ENCODE measurements around the gene BCAR3.

Gene BCAR3

DNA sequence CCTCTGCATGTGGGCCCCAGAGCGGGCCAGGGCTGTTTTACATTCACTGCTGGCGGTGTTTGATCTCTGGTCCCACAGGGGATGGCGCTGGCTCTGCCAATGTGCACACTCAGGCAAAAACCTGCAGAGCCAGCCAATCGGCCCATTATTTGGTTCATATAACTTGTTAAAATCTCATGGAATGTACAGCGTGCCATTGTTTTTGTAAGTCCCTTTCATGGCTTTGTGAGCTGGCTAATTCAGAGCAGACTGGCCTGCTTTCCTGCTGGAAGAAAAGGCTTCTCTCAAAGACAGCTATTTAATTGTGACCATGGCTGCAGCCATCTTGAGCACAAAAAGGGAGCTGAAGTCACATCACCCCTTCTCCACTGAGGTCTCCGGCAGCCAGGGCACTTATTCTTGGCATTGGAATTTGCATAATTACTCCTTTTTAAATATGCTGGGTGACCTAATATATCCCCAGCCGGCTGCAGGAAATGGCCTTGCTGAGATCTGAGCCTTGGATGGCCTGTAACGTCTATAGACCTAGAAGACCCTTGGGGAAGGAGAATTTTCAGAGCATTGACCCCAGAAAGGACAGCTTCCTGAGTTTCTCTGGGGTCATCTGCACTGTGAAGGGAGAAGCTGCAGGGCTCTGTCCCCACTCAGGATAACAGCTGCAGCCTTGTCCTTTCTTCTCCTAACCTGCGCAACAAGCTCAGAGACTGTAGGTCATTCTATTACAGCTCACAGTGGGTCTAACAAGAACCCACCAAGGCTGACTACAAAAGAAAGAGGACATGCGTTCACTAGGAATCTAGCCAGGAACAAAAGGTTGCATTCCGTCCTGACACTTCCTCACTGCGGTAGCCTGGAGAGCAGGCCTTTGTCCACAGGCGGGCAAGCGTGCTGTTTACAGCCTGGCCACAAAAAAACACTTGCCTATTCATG, 45.8 kb downstream of the BCAR3 start:
- DNase-seq: no peak

DNA sequence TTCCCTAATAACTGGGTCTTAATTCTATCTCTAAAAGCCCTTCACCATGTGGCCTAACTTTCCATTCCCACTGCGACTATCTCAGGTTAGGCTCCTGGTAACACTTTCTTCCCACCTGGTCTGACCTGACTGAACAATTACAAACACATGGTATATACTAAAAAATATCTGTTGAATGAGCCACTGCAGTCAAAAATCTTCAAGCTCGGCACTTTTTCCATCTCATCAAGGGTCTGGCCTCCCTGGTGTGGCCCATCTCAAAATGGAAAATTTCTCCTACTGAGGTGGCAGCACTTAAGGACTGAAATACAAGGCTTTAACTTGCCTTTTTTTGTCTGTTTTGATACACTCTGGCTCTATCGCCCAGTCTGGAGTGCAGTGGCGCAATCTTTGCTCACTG, 48.3 kb downstream of the BCAR3 start:
- no peak for DNase-seq

DNA sequence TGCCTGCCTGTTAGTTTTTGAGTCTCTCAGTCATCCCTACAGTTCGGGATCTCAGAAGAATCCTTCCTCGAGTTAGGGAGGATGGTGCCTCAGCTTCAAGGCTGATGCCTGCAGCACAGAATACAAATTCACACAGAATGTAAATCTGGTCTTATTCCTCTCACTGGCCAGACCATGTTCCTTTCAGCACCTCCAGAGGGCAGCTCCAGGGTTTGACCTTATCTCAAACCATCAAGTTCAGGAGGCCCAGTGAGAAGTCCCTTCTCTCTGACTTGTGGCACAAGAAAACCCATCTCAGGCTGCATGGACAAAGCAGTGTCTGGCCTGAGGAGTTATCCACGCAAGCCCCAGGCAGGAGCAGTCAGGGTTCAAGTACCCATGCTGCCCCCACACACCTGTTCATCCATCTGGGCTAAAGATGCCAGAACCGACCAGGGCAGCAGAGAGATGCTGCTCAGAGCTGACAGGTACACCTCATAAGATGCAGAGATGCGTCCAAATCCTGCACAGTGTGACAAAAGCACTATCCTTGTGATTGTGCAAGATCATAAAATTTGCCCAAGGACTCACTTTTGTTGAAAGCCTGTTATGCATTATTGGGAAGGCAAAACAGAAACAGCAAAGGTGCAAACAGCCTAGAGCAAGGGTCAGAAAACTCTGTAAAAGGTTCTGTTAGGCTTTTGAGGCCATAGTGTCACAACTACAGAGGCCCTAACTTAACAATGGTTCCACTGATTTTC, 49.8 kb downstream of the BCAR3 start:
- no peak for DNase-seq

DNA sequence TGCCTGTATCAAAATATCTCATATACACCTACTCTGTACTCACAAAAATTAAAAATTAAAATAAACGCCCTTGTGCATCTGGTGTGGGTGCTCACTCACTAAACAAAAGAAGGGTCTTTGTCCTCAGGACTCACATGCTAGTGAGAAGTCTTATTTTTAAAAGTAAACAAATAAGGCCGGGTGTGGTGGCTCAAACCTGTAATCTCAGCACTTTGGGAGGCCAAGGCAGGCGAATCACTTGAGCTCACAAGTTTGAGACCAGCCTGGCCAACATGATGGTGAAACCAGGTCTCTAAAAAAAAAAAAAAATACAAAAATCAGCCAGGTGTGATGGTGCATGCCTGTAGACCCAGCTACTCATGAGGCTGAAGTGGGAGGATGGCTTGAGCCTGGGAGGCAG, 51.5 kb downstream of the BCAR3 start:
- DNase-seq: no peak

DNA sequence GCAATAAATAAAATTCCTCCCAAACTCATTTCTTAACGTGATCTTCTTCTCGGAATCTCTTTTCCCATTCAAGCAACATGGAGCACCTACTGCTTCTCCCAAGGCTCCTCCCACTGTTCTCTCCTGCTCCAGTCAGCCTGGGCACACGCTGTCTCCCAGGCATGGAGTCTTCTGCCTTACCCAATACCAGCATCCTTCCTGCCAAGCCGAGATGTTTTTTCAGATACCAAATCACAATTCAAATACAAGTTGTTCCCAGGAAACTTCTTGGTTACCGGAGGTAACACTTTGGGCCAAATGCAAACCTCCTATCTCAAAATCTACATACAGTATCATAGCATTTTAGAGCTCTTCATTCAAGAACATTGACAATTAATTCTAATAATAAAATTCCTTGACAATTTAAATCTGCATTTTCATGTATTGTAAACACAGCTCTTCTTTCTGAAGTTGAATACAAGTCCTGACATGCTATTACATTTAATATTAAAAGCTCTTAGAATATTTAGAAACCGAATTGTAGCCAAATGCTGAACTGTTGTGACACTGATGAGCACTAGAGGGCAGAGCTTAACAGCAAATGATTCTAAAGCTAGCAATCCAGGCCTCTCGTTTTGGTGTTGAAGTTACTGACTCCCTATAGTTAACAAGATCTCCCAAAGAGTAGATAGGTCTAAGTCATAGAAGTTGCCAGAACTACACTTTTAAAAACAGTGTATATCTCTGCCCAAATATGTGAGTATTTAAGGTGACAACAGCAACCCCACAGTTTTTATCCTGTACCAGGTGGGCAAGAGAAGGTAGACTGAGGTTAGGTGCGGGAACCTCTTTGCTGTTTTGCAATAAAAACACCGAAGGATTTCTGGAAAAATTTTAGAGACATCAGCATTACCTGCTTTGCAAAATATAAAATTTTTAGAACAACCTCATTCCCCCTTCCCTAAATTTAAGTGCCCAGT, 52.3 kb downstream of the BCAR3 start:
- DNase-seq: peak; percentile 77

DNA sequence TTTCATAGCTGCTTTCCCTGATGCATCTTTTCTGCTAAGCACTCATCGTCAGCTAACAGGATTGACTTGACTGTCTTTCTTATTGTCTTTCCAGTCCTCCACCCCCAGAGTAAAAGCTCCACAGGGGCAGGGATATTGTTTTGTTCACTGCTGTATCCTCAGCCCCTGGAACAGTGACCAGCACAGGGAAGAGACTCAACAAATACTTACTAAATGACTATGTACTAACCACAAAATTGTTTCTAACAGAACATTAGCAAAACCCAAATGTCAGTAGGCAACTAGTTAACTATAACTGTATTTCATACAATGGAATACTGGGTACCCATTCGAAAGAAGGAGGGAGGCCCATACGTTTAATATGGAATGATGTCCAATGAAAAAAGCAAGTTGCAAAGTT, 53.0 kb downstream of the BCAR3 start:
- no peak for DNase-seq

DNA sequence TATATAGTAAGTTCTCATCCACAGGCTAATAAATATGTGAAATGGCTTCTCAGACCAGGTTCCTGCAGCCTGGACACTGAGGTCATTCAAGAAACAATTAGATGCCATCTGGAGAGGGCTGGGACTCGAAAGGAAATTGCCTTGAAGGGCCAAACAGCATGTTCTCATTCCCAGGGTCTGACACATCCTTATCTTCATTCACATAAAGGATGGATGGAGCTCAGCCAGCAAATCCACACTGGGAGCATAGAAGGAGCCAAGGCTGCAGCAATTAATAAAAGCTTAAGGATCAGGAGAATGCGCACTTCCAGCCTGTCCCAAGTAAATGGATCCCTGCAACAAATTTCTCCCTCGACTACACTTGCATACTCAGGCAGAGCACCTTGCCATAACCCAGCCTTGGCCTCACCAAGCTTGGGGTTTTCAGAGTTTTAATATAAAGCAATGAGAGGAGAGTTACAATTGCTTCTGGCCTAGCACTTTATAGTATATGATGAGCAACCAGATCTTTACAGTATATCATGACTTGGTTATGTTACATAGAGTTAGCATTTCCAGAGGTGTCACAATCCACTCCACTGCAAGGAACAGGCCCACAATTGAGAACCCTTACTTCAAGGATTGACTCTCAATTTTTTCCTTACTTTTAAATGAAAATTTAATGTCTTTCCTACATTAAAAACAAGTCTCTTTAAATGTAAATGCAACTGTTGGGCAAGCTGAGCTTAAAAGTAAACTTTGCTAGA, 55.9 kb downstream of the BCAR3 start:
- peak; percentile 20 for DNase-seq

DNA sequence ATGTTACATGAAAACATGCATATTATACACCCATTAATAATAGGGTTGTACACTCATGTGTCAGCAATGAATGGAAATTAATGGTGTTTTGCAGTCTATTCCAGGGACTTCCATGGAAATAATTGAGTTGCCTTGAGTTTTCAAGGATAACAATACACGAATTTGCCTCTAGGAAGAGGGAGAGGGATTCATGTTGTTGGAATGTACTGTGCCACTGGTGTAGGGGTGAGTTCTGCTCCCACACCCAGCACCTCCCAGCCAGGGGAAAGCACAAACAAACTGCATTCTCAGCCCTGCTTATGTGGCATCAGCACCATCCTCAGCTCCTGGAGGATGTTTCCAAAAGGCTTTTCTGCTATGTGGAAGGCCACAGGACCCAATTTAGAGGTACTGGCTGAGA, 57.8 kb downstream of the BCAR3 start:
- no peak for DNase-seq

DNA sequence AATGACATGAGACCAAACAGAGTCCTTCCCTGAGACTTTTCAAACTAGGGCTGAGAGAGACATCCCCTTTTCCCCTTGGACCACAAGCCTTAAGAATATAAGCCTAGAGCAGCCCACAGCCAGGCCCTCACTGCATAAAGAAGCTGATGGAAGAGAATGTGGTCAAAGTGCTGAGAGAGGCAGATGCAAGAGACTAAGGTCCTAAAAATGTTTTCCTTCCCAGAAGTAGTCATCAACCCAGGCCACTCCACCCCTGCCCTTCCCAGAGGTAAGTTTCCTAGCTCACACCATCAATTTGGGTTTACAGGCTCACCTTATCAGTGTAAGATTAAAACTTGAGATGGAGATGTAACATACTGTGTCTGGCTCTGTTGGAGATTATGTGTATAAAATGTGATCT, 58.2 kb downstream of the BCAR3 start:
- no peak for DNase-seq

DNA sequence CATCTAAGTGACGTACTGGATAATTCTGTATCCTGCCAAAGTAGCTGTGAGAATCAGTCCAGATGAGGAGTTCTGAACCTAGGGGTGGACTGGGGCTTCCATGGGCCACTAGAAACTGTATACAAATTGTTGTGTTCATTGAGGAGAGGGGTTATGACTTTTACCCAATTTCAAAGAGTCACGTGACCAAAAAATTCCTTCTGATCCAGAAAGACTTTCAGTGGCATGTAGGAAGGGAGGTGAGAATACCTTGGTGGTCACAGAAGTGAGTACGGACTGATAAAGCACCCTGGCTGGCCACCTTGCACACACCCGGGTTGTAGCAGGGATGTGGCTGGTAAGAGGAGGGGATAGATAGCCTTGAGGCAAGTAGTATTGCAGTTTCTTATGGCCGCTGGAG, 60.4 kb downstream of the BCAR3 start:
- DNase-seq: no peak

DNA sequence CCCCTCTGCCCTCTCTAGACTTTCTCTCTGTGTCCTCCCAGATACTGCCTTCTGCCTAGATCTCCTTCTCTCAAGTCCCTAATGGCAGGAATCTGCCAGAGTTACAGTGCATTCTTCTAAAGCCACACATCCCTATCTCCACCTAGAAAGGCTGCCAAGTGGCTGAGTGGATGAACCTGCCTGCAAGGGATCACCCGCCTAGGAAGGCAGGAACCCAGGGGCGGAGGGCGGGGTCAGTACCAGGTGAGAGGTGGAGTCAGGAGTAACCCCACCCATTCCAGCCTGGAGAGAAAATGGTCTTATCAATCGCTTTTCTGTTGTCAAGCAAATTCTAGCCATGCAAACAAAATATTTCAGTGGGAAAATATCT, 60.8 kb downstream of the BCAR3 start:
- DNase-seq: no peak

DNA sequence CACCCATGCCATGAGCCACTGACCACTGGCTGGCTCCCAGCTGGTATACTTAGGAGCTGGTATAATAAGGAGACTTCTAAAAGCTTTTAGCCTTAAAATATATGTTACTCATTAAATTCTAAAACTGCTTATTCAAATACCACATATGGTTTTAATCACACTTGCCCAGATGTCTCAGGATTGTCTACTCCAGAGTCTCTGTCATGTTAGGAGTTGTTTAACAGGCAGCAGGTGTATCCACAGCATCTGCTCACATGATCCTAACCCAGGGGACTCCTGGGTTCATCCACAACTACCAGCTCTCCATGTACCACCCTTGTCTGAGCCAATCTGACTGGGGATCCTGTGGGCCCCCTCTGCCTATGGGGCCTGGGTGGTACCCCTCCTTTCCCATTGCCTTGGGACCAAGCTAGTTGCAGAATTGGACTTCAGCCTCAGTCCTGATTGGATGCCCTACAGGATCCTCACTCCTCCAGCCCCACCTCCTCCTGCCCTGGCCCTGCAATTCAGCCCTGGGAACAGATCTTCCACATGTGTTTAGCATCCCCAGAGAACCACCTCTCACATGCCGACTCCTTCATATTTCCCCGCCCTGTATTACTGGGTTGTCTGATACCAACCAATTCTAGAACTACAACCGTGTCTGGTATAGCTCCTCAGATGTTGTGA, 61.3 kb downstream of the BCAR3 start:
- no peak for DNase-seq

DNA sequence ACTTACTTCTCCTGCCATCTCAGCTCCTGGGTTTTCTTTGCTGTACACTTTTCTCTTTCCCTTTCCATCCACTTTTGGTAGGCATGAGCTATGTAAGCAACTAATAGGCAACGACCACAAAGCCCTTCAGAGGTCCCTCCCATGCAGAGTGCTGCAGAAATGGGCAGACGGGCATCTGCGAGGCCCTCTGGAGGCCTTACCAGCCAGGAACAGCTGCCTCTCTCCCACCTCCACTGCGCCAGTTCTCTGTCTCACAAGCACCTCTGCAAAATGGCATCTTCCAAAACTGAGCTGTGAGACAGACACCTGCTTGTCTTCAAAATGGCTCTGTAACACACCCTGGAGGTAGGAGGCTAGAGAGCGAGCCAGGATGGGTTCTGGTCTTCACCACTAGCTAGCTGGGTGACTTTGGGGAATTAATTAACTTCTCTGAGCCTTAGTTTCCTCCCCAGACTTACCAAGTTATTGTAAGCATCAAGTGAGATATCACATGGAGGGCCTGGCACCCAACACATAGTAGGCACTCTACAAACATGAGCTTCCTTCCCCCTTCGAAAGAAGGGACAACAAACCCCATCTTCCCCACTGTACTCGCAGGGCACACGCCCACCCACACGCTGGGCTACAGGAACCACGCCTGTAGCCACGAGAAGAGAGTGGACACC, 62.0 kb downstream of the BCAR3 start:
- DNase-seq: no peak

DNA sequence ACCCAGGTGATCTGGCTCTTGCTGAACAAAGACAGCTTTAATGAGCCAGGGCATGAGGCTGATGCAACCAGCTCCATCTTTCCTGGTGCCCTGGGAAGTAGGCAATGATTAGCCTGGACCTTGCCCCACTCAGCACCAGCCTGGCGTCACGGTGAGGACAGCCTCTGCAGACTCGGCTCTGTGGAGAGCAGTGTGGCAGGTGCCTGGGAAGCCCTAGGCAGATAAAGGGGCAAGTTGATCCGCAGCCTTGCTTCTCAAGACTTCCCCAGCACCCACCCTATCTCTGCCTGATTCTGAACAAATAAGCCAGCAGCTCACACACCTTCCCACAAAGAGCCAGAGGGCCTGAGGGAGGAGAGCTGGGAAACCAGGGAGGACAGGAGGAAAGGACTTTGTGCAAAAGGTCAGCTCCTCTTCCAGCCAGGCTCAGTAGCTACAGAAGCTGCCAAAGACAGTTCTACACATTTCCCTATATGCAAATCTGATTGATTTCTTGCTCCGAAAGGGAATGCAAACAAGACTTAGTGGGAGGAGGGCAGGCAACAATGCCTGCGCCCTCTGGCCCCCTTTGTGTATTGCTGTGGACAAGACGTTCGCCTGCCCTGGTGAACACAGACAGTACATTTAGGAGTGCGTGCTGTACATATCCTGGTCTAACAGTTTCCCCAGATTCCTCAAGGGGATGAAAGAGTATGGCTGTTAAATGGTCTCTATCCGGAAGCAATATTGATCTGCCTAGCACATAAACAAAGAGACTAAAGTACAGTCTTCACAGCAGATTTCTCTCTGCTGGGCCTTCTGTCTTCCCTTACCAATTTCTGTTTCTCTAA, 63.8 kb downstream of the BCAR3 start:
- peak; percentile 18 for DNase-seq

DNA sequence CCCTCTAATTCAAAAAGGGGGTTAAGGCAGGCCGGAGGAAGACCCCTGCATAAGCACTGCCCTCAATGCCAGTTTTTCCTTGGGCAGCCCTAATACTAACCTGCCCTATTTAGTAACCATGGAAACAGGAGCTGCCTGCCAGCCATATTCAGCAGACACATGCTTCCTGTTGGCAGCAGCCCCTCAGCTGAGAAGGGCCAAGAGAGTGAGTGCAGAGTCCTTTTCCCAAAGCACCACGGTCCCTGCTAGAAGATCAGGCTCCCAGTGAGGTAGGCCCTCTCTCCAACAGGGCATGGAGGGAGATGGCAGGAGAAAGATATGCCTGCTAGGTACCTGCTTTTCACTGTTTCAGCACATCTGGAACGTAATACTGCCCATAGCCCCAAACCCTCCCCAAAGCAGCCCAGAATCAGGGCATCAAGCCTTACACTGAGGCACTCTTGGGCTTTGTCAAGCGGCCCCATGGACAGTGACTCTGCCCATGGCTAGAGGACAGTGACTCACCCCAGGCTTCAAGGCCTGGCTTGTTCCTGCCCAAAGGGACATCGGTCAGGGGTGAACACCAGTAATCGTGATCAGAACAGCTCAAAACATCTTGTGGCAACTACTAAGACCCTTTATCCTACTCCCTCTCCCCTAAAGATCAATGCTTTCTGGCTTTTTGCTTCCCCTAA, 64.5 kb downstream of the BCAR3 start:
- peak; percentile 79 for DNase-seq

DNA sequence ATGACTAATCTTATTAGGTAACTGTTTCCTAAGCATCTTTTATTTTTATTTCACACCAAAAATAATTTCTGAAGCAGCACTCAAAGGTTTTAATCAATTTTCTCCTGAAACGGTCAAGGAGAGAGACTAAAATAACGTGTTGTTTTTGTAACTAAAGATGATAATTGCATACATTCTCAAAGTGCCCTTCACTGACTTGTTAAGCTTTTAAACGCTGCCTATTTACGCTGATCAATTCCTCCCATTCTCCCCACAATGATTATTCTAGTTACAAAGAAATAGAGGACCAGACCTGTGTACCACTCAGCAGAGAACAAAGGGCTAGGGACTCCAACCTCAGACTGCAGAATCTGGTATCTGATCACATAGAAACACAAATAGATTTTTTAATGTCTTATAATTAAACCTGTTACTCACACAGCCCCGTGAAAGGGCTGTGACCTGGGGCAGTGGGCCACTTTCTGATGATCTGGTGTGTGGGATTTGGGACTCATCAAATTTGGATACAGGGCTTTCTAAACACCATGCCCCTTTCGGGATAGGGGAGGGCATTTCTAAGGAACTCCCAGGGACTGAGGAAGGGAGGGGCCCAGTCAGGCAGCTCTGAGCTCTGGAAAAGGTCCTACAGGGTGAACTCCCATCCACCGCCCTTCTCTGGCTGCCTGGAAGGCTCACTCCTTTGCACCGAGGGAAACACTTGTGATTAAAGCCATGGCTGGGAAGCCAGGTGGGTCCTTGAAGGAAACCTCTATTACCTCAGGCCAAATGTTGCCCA, 65.2 kb downstream of the BCAR3 start:
- peak; percentile 79 for DNase-seq

DNA sequence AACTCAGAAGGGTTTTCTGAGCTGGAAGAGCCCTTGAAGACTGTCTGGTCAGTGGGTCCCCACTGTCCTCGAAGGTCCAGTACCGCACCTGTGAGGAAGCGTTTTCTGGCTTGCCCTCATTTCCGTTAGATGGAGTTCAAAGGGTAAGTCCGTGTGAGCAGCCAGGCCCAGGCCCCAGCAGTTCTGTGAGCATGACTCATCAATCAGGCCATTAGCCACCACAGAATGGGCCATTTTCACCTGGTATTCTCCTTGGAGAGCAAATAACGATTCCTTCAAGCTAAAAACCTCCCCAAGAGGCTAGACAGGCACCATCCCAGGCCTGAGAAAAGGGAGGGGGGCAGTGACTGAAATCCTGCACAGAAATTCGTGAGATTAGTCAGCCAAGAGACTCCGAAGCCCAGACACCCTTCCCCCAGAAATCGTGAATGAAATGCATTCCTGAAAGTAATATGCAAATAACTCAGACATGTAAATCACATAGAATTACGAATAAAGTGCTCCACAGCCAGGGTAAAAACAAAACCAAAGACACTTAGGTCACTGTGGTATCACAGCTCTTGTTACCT, 66.0 kb downstream of the BCAR3 start:
- DNase-seq: no peak

DNA sequence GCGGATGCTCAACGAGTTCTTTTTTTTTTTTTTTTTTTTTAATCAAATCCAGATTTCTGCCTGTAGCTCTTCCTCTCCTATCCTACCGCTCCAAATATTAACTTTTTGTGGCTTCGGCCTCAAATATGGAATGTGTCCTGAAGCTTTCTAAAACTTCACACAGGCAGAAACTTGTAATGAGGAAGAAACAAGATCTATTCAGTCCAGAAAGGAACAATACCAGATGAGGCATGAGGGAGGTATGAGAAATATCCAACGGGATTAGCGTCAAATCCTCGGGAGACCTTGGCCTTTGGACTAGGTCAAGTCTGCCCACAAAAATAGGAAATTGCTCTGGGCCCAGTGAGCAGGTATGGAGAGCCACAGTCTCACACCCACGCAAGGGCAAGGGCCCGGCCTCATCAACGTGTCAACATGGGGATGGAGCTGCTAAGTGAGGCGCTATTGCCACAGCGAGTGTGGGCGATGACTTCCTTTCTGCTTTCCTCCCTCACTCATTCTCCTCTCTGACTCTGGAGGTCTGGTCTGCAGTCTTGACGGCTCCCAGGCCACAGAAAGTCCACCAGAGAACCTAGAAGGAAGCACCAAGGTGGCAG, 66.6 kb downstream of the BCAR3 start:
- DNase-seq: no peak
